GM23338 (cell line): Measurements from ENCODE around the gene ZNRF1. TPM values are rescaled to one million over a fixed set of nuclear protein-coding genes. Genes with fewer than 3 reads are reported as not detected.
A peak's percentile ranks its signal among the peaks of the same experiment; 100 is the strongest.
"Not testable (repeated sequence)": the region's sequence is repeated elsewhere in the genome, so short reads cannot be mapped to it uniquely, and the experiment has no call there.

Experiments used
- ATAC-seq: fragments of 200-7000 bp; cut with Tn5 transposase; 3 replicates; pipeline ENCODE4 v1.9.1; 2020
- DNase-seq: peaks from one replicate; pipeline ENCODE4 v3.0.0-alpha.2; 2015; ENCODE audit warnings: low spot score
- H2AFZ ChIP-seq: fragments of 200-600 bp; sonication (generic); 2 replicates; pipeline ENCODE4 v1.8.0; 2016; ENCODE audit warnings: antibody characterized with exemption, mild to moderate bottlenecking, moderate library complexity
- H3F3A ChIP-seq: fragments of 200-600 bp; sonication (generic); replicated peaks from 2 replicates; pipeline ENCODE4 v1.8.0; 2017; ENCODE audit warnings: antibody characterized with exemption, mixed run types, low read depth
- H3K27ac ChIP-seq: fragments of 200-600 bp; sonication (generic); 2 replicates; pipeline ENCODE4 v1.6.1; 2016; ENCODE audit warnings: low read depth
- H3K27me3 ChIP-seq: fragments of 200-600 bp; sonication (generic); 2 replicates; pipeline ENCODE4 v1.8.0; 2016; ENCODE audit warnings: mild to moderate bottlenecking, mixed run types, moderate library complexity; ENCODE audit not compliant: insufficient read depth
- H3K36me3 ChIP-seq: fragments of 200-600 bp; sonication (generic); 2 replicates; pipeline ENCODE4 v1.8.0; 2016; ENCODE audit warnings: mild to moderate bottlenecking; ENCODE audit not compliant: insufficient read depth
- H3K4me1 ChIP-seq: fragments of 200-600 bp; sonication (generic); 2 replicates; pipeline ENCODE4 v1.8.0; 2016; ENCODE audit warnings: mild to moderate bottlenecking, moderate library complexity; ENCODE audit not compliant: insufficient read depth
- H3K4me2 ChIP-seq: fragments of 200-600 bp; sonication (generic); 2 replicates; pipeline ENCODE4 v1.7.1; 2017; ENCODE audit warnings: mixed run types
- H3K4me3 ChIP-seq: fragments of 200-600 bp; sonication (generic); 2 replicates; pipeline ENCODE4 v1.6.1; 2016; ENCODE audit warnings: mixed run types
- H3K79me2 ChIP-seq: fragments of 200-600 bp; sonication (generic); replicated peaks from 2 replicates; pipeline ENCODE4 v1.8.0; 2017; ENCODE audit warnings: mild to moderate bottlenecking; ENCODE audit not compliant: insufficient read depth
- H3K9me2 ChIP-seq: fragments of 200-600 bp; sonication (generic); 2 replicates; pipeline ENCODE4 v1.8.0; 2017; ENCODE audit not compliant: insufficient read depth
- H4K20me1 ChIP-seq: fragments of 200-600 bp; sonication (generic); replicated peaks from 2 replicates; pipeline ENCODE4 v1.8.0; 2017; ENCODE audit warnings: mild to moderate bottlenecking; ENCODE audit not compliant: insufficient read depth
- H3K27ac Mint-ChIP-seq: 2 replicates; pipeline ENCODE4 v1.8.0; 2020; ENCODE audit warnings: inconsistent platforms, mild to moderate bottlenecking, moderate library complexity, mixed read lengths
- H3K27me3 Mint-ChIP-seq: 3 replicates; pipeline ENCODE4 v1.8.0; 2022; ENCODE audit warnings: low read depth, mild to moderate bottlenecking, moderate library complexity, mixed read lengths, inconsistent platforms; ENCODE audit not compliant: insufficient read depth, poor library complexity
- H3K36me3 Mint-ChIP-seq: 3 replicates; pipeline ENCODE4 v1.8.0; 2021; ENCODE audit warnings: low read depth, mild to moderate bottlenecking, inconsistent platforms, moderate library complexity, mixed read lengths
- H3K4me1 Mint-ChIP-seq: 3 replicates; pipeline ENCODE4 v1.8.0; 2020; ENCODE audit warnings: mild to moderate bottlenecking, inconsistent platforms, mixed read lengths
- H3K4me3 Mint-ChIP-seq: 3 replicates; pipeline ENCODE4 v1.8.0; 2021; ENCODE audit warnings: moderate library complexity, mild to moderate bottlenecking, inconsistent platforms, mixed read lengths
- H3K9me3 Mint-ChIP-seq: 3 replicates; pipeline ENCODE4 v1.8.0; 2020; ENCODE audit warnings: moderate library complexity, mild to moderate bottlenecking, inconsistent platforms, mixed read lengths
- REST ChIP-seq: IDR thresholded peaks from one replicate; pipeline ENCODE4 v1.6.1; 2018; ENCODE audit warnings: antibody characterized with exemption; ENCODE audit not compliant: unreplicated experiment
- ZNF462 ChIP-seq: fragments of 250-450 bp; sonication (Bioruptor Pico); IDR thresholded peaks from 2 replicates; pipeline ENCODE4 v1.5.0; 2020; ENCODE audit warnings: mild to moderate bottlenecking, moderate library complexity
- polyA plus RNA-seq: library from polyadenylated mRNA; unstranded; fragments of >200 nt; fragmentation: Nextera tagmentation; extraction: Ambion mirVana; gene quantifications from 2 replicates; pipeline ENCODE4 v1.2.1, GENCODE V29; 2016
- total RNA-seq: library from RNA; depleted of rRNA; stranded (reverse); fragments of >200 nt; shearing (Covaris generic); gene quantifications from 2 replicates; pipeline ENCODE4 v1.2.3, GENCODE V29; 2014

ZNRF1 gene
- total and polyA plus RNA-seq, 2 experiments from 2014 or later = 22.4 to 42.1 TPM

GRCh38 chr16:75127713-75128415 lies 129.0 kb downstream of the ZNRF1 start:
- Histone ChIP-seq H4K20me1 (no peaks in the 10 kb centered on the region), H3K9me2 (no peaks in the 10 kb centered on the region), H3F3A (no peaks in the 10 kb centered on the region), H3K27me3 (no peaks in the 10 kb centered on the region), H3K36me3 (no peaks in the 10 kb centered on the region), H3K4me2 (no peak overlapping the region), H3K27ac (no peak overlapping the region), H2AFZ (no peak overlapping the region), H3K4me3 (no peak overlapping the region), H3K4me1 (peaks cover 5% of the 10 kb centered on the region; the same call in 1 of the 2 replicates), H3K79me2 (no peaks in the 10 kb centered on the region)
- Mint-ChIP-seq H3K36me3 (peaks cover 16% of the 10 kb centered on the region; the same call in 2 of the 3 replicates), H3K4me1 (peaks cover 9% of the 10 kb centered on the region), H3K4me3 (no peak overlapping the region), H3K27me3 (peaks cover 8% of the 10 kb centered on the region), H3K27ac (no peak overlapping the region), H3K9me3 (peaks cover 45% of the 10 kb centered on the region)
- TF ChIP-seq REST (no peak), ZNF462 (CRISPR knock-in tag) (no peak)
- ATAC-seq (no peak), DNase-seq (no peak)

DNA sequence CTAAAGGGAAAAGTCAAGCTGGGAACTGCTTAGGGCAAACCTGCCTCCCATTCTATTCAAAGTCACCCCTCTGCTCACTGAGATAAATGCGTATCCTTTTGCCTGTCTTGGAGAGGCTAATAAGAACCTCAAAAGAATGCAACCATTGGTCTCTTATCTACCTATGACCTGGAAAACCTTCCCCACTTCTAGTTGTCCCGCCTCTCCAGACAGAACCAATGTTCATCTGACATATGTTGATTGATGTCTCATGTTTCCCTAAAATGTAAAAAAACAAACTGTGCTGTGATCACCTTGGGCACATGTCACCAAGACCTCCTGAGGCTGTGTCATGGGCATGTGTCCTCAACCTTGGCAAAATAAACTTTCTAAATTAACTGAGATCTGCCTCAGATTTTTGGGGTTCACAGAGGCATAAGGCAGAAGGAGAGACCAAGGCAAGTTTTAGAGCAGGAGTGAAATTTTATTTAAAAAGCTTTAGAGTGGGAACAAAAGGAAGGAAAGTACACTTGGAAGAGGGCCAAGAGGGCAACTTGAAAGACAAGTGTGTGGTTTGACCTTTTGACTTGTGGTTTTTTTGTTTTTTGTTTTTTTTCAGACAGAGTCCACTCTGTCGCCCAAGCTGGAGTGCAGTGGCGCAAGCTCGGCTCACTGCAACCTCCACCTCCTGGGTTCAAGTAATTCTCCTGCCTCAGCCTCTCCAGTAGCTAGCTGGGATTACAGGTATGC lies 130.8 kb downstream of the ZNRF1 start:
- not testable (repeated sequence) for H3K4me3 ChIP-seq, H3K4me1 ChIP-seq, ATAC-seq, H3K4me2 ChIP-seq, DNase-seq, H3K79me2 ChIP-seq, H3K4me1 Mint-ChIP-seq, H3K27ac Mint-ChIP-seq, H3K27me3 ChIP-seq, H4K20me1 ChIP-seq, H3K9me2 ChIP-seq, H3K4me3 Mint-ChIP-seq, H3K36me3 ChIP-seq, H3F3A ChIP-seq, H3K27ac ChIP-seq
- Mint-ChIP-seq H3K27me3 (peaks cover 11% of the 10 kb centered on the region), H3K9me3 (peaks cover 39% of the 10 kb centered on the region), H3K36me3 (peaks cover 16% of the 10 kb centered on the region; the same call in 2 of the 3 replicates)
- H2AFZ ChIP-seq = 0 out of 2 replicates have a peak overlapping the region, but pooled peaks have one; percentile 52
